HL-60 (cell line): ENCODE measurements around the gene RPF1.
A peak's percentile ranks its signal among the peaks of the same experiment; 100 is the strongest.

Source experiments
- DNase-seq, 2 experiments: peaks; one replicate each; pipeline ENCODE4 v3.0.0-alpha.2; 2010 to 2020; ENCODE audit warnings: low read depth in 1 of 2, low spot score in 1 of 2
- H3K27ac ChIP-seq: fragments of 250-450 bp; sonication (Bioruptor Pico); replicated peaks from 2 replicates; pipeline ENCODE4 v1.5.1; 2020; ENCODE audit warnings: mild to moderate bottlenecking, moderate library complexity
- H3K27me3 ChIP-seq: fragments of 250-450 bp; sonication (Bioruptor Pico); 2 replicates; pipeline ENCODE4 v1.5.1; 2021; ENCODE audit warnings: mild to moderate bottlenecking, moderate library complexity; ENCODE audit not compliant: insufficient read depth, poor library complexity, severe bottlenecking
- H3K4me3 ChIP-seq: replicated peaks from 2 replicates; pipeline ENCODE4 v1.5.1; 2011; ENCODE audit warnings: mild to moderate bottlenecking, control low read depth, low read length; ENCODE audit not compliant: insufficient read depth
- CTCF ChIP-seq: IDR thresholded peaks from one replicate; pipeline ENCODE4 v1.5.1; 2011; ENCODE audit warnings: low read length, control low read depth, inconsistent platforms; ENCODE audit not compliant: insufficient read depth
- GABPA ChIP-seq: IDR thresholded peaks from 2 replicates; pipeline ENCODE4 v1.6.1; 2012; ENCODE audit warnings: low read depth
- POLR2AphosphoS5 ChIP-seq: IDR thresholded peaks from 2 replicates; pipeline ENCODE4 v1.6.1; 2012; ENCODE audit warnings: low read depth
- SPI1 ChIP-seq: IDR thresholded peaks from 2 replicates; pipeline ENCODE4 v1.6.1; 2012; ENCODE audit warnings: low read depth, mild to moderate bottlenecking, borderline replicate concordance
- TF ChIP-seq, protein P1 (sequence below): IDR thresholded peaks from 2 replicates; pipeline ENCODE4 v1.6.1; 2012; ENCODE audit warnings: low read depth; ENCODE audit not compliant: insufficient replicate concordance

RPF1 gene

GRCh38 chr1:84462118-84462517 is 16.9 kb upstream of the RPF1 start:
- TF ChIP-seq, protein P1, sequence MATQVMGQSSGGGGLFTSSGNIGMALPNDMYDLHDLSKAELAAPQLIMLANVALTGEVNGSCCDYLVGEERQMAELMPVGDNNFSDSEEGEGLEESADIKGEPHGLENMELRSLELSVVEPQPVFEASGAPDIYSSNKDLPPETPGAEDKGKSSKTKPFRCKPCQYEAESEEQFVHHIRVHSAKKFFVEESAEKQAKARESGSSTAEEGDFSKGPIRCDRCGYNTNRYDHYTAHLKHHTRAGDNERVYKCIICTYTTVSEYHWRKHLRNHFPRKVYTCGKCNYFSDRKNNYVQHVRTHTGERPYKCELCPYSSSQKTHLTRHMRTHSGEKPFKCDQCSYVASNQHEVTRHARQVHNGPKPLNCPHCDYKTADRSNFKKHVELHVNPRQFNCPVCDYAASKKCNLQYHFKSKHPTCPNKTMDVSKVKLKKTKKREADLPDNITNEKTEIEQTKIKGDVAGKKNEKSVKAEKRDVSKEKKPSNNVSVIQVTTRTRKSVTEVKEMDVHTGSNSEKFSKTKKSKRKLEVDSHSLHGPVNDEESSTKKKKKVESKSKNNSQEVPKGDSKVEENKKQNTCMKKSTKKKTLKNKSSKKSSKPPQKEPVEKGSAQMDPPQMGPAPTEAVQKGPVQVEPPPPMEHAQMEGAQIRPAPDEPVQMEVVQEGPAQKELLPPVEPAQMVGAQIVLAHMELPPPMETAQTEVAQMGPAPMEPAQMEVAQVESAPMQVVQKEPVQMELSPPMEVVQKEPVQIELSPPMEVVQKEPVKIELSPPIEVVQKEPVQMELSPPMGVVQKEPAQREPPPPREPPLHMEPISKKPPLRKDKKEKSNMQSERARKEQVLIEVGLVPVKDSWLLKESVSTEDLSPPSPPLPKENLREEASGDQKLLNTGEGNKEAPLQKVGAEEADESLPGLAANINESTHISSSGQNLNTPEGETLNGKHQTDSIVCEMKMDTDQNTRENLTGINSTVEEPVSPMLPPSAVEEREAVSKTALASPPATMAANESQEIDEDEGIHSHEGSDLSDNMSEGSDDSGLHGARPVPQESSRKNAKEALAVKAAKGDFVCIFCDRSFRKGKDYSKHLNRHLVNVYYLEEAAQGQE, result no peak
- TF ChIP-seq SPI1, result peak; percentile 87
- no peak overlapping the region for H3K27ac ChIP-seq
- no peak for DNase-seq
- H3K4me3 ChIP-seq, result no peak overlapping the region
- H3K27me3 ChIP-seq, result no peaks in the 10 kb centered on the region

DNA sequence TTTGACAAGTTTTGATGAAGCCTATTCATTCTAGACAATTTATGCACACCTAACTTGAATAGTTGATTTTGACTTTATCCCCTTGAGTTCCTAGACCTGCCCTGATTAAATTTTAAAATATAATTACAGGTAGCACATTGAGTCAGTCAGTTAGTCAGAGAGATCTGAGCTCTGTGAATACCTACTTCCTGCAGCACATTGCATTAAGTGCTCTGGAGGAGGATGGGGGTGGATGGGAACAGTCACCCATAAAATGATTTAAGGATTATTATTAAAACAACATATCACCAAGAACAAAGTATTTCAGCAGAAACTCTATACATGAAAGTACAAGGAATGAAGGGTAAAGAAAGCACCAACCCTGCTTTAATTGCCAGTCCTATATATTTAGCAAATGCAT is 11.8 kb upstream of the RPF1 start:
- DNase-seq, result no peak
- no peaks in the 10 kb centered on the region for H3K27me3 ChIP-seq
- no peak overlapping the region for H3K4me3 ChIP-seq
- no peak overlapping the region for H3K27ac ChIP-seq
- no peak for TF ChIP-seq GABPA
- TF ChIP-seq, protein P1, result no peak

DNA sequence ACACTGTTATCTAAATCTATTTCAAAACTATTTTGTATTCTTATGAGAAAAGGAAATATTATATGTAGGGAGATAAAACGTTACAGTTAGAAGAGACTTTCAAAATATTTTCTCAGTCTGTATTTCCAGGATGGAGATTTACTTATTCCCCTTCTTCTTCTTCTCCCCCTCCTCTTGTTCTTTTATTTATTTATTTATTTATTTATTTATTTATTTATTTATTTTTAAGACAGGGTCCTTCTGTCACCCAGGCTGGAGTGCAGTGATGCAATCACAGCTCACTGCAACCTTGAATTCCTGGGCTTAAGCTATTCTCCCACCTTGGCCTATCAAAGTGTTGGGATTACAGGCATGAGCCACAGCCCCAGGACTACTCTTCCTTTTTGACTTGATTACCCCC is 2.8 kb upstream of the RPF1 start:
- TF ChIP-seq SPI1 (no peak), GABPA (no peak), POLR2AphosphoS5 (no peak), CTCF (no peak)
- TF ChIP-seq, protein P1, result no peak
- Histone ChIP-seq H3K4me3 (no peak overlapping the region), H3K27me3 (no peaks in the 10 kb centered on the region), H3K27ac (no peak overlapping the region)
- DNase-seq, result no peak

GRCh38 chr1:84479998-84480397 is 932 bp downstream of the RPF1 start:
- H3K4me3 ChIP-seq, result peak overlapping the region; percentile 84
- DNase-seq, result peak in 1 of 2 experiments; percentile 34
- no peak for TF ChIP-seq POLR2AphosphoS5
- TF ChIP-seq SPI1, result no peak
- no peaks in the 10 kb centered on the region for H3K27me3 ChIP-seq
- peak overlapping the region; percentile 85 for H3K27ac ChIP-seq

DNA sequence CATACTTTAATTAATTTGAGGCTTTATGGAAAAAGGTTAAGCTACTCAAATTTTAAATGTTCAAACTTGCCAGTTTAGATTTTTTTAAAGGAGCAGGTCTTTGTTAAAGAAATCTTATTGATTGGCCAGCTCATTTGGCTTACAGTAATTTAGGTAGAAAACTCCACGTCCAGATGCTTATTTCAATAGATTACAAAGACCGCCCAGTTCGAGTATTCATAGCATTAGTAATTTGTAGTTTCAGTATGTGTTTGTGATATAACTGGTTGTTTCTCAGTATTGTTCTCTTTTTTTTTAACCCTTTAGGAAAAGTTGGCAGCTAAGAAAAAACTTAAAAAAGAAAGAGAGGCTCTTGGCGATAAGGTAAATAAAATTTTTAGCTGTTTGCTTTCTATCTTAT is 1.6 kb downstream of the RPF1 start:
- TF ChIP-seq, protein P1, result no peak
- TF ChIP-seq CTCF (no peak), GABPA (no peak), SPI1 (no peak), POLR2AphosphoS5 (no peak)
- no peak for DNase-seq
- no peak overlapping the region for H3K27ac ChIP-seq
- H3K27me3 ChIP-seq, result no peaks in the 10 kb centered on the region
- H3K4me3 ChIP-seq, result peak overlapping the region; percentile 84
